Cardiac muscle cell (in vitro differentiated cells and primary cell): ENCODE data around the gene PLA2G4F. TPM values are rescaled to one million over a fixed set of nuclear protein-coding genes. Genes with fewer than 3 reads are reported as not detected.

Experiments
- DNase-seq, 2 donors: peaks; one replicate each; pipeline versions ENCODE4 v3.0.0 to v3.0.0-alpha.2; 2010 to 2017; ENCODE audit warnings: low read depth in 1 of 2, low spot score in 1 of 2
- H3K27ac ChIP-seq: fragments of 200-600 bp; sonication (generic); 2 replicates; pipeline ENCODE4 v1.5.1; 2016
- H3K27me3 ChIP-seq: fragments of 200-600 bp; sonication (generic); 2 replicates; pipeline ENCODE4 v1.6.0; 2016; ENCODE audit warnings: control low read depth
- H3K36me3 ChIP-seq: fragments of 200-600 bp; sonication (generic); 2 replicates; pipeline ENCODE4 v1.5.1; 2016; ENCODE audit warnings: control low read depth
- H3K4me1 ChIP-seq: fragments of 200-600 bp; sonication (generic); 2 replicates; pipeline ENCODE4 v1.8.1; 2017; ENCODE audit warnings: low read depth, mild to moderate bottlenecking, mixed run types
- H3K4me3 ChIP-seq: fragments of 200-600 bp; sonication (generic); 2 replicates; pipeline ENCODE4 v1.5.1; 2016; ENCODE audit warnings: mild to moderate bottlenecking
- H3K9me3 ChIP-seq: fragments of 200-600 bp; sonication (generic); 2 replicates; pipeline ENCODE4 v1.5.1; 2017; ENCODE audit warnings: low read depth, mild to moderate bottlenecking, control low read depth
- CTCF ChIP-seq: IDR thresholded peaks from 2 replicates; pipeline ENCODE4 v1.5.1; 2012; ENCODE audit warnings: low read depth, mild to moderate bottlenecking, low read length
- polyA plus RNA-seq: library from polyadenylated mRNA; unstranded; fragments of >200 nt; fragmentation: Nextera tagmentation; extraction: Ambion mirVana; gene quantifications from 2 replicates; pipeline ENCODE4 v1.2.1, GENCODE V29; 2016
- total RNA-seq: library from RNA; depleted of rRNA; stranded (reverse); fragments of >200 nt; gene quantifications from 2 replicates; pipeline ENCODE4 v1.2.3, GENCODE V29; 2016

PLA2G4F gene
- total and polyA plus RNA-seq, 2 experiments from 2014 or later: 1.2 to 2.9 TPM

- Histone ChIP-seq H3K4me1 (peaks cover 34% of the 10 kb centered on the region), H3K4me3 (no peak overlapping the region), H3K27ac (no peak overlapping the region), H3K27me3 (no peaks in the 10 kb centered on the region), H3K9me3 (no peaks in the 10 kb centered on the region), H3K36me3 (no peaks in the 10 kb centered on the region)
- no peak for DNase-seq
- no peak for TF ChIP-seq CTCF
Observed at GRCh38 chr15:42154212-42154941, 2.1 kb downstream of the PLA2G4F start.

GRCh38 chr15:42153874-42154211 is 2.6 kb downstream of the PLA2G4F start:
- no peaks in the 10 kb centered on the region for H3K9me3 ChIP-seq
- no peak for TF ChIP-seq CTCF
- H3K36me3 ChIP-seq: no peaks in the 10 kb centered on the region
- H3K27me3 ChIP-seq: no peaks in the 10 kb centered on the region
- peaks cover 34% of the 10 kb centered on the region for H3K4me1 ChIP-seq
- no peak overlapping the region for H3K4me3 ChIP-seq
- H3K27ac ChIP-seq: no peak overlapping the region
- no peak for DNase-seq

GRCh38 chr15:42152921-42153698 is 3.3 kb downstream of the PLA2G4F start:
- no peak overlapping the region for H3K27ac ChIP-seq
- TF ChIP-seq CTCF: no peak
- no peaks in the 10 kb centered on the region for H3K36me3 ChIP-seq
- no peak for DNase-seq
- H3K4me1 ChIP-seq: peaks cover 36% of the 10 kb centered on the region
- H3K4me3 ChIP-seq: no peak overlapping the region
- no peaks in the 10 kb centered on the region for H3K27me3 ChIP-seq
- no peaks in the 10 kb centered on the region for H3K9me3 ChIP-seq

- Histone ChIP-seq H3K9me3 (no peaks in the 10 kb centered on the region), H3K4me1 (peaks cover 36% of the 10 kb centered on the region), H3K27ac (no peak overlapping the region), H3K4me3 (no peak overlapping the region), H3K27me3 (no peaks in the 10 kb centered on the region), H3K36me3 (no peaks in the 10 kb centered on the region)
- DNase-seq: no peak
- no peak for TF ChIP-seq CTCF
Observed at GRCh38 chr15:42152196-42152920, 4.1 kb downstream of the PLA2G4F start.

- no peaks in the 10 kb centered on the region for H3K36me3 ChIP-seq
- DNase-seq: peak in 1 of 2 donors; percentile 12
- H3K9me3 ChIP-seq: no peaks in the 10 kb centered on the region
- TF ChIP-seq CTCF: no peak
- H3K4me3 ChIP-seq: no peak overlapping the region
- H3K4me1 ChIP-seq: peaks cover 34% of the 10 kb centered on the region
- no peak overlapping the region for H3K27ac ChIP-seq
- H3K27me3 ChIP-seq: no peaks in the 10 kb centered on the region
Observed at GRCh38 chr15:42151736-42152135, 4.7 kb downstream of the PLA2G4F start.
